Measurements from ENCODE around the gene PTGS2. TPM values are rescaled to one million over a fixed set of nuclear protein-coding genes. Genes with fewer than 3 reads are reported as not detected.

The PTGS2 gene
- total and polyA plus RNA-seq, 9 of the 15 experiments (the other 6 are each of a cell fraction or from before 2014, with no cell fraction given) = 0.01 TPM; not detected in 8

DNA sequence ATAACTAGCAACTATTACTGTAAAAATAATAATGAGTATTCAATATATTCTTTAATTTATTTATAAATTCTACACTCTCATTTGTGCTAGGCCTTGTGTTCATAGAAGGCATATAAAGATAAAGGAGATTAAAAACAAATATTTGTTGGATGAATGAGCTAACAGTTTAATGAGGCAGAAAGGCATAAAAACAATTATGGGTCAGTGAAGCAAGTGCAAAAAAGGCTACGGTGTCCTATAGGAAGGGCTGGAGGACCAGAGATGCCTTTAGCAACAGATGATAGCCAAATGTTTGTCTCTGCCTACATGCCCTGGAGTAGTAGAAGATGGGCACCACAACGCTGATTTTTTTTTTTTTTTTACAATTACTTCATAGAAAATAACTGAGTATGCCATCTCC, 45.7 kb downstream of the PTGS2 start:
- FAIRE-seq (no peak), ATAC-seq (no peak), DNase-seq (ENCODE audit: extremely low read depth in 1 of 4, low spot score in 3 of 4) (no peak)
- H3K79me2 ChIP-seq (ENCODE audit: control insufficient read depth, insufficient read depth, low read length) = no peaks in the 10 kb centered on the region
- no peaks in the 10 kb centered on the region for H3K36me3 ChIP-seq (ENCODE audit: control insufficient read depth, insufficient read depth, low read length)
- ChIA-PET POLR2A (no interaction called here), CTCF (ENCODE audit: low intra/inter-chr PET ratio) (interaction anchor here (0.6 kb wide), 1 partner anchor 10 kb away, joined by 3 read pairs; no protein-coding TSS in a partner anchor)
- no peak overlapping the region for H3K9ac ChIP-seq (ENCODE audit: insufficient read depth in 1 of 2, low read depth in 2 of 2, low read length in 2 of 2)
- in situ Hi-C loops (cut with MboI) (no loop called here), intact Hi-C loops (cut with micrococcal nuclease) (no loop called here)
- BruUV-seq (replicated peaks) = no TSS peak
- no peaks in the 10 kb centered on the region for H3K27me3 ChIP-seq (ENCODE audit: control insufficient read depth in 2 of 2, insufficient read depth in 2 of 2, low read length in 2 of 2)
- no peaks in the 10 kb centered on the region for H3K4me1 ChIP-seq (replicated peaks in 1 of 2; ENCODE audit: control insufficient read depth in 2 of 2, insufficient read depth in 2 of 2, low read length in 2 of 2)
- TF ChIP-seq, protein P1, sequence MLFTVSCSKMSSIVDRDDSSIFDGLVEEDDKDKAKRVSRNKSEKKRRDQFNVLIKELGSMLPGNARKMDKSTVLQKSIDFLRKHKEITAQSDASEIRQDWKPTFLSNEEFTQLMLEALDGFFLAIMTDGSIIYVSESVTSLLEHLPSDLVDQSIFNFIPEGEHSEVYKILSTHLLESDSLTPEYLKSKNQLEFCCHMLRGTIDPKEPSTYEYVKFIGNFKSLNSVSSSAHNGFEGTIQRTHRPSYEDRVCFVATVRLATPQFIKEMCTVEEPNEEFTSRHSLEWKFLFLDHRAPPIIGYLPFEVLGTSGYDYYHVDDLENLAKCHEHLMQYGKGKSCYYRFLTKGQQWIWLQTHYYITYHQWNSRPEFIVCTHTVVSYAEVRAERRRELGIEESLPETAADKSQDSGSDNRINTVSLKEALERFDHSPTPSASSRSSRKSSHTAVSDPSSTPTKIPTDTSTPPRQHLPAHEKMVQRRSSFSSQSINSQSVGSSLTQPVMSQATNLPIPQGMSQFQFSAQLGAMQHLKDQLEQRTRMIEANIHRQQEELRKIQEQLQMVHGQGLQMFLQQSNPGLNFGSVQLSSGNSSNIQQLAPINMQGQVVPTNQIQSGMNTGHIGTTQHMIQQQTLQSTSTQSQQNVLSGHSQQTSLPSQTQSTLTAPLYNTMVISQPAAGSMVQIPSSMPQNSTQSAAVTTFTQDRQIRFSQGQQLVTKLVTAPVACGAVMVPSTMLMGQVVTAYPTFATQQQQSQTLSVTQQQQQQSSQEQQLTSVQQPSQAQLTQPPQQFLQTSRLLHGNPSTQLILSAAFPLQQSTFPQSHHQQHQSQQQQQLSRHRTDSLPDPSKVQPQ (CRISPR knock-in tag; IDR thresholded peaks at IDR 0.05; ENCODE audit: borderline replicate concordance) = no peak
- TF ChIP-seq ZFP91 (CRISPR knock-in tag; IDR thresholded peaks at IDR 0.05) (no peak), RBM17 (IDR thresholded peaks at IDR 0.05; ENCODE audit: borderline replicate concordance, low read depth, low read length) (no peak)
- H3K9me1 ChIP-seq (ENCODE audit: control insufficient read depth, insufficient read depth, low read length) = no peaks in the 10 kb centered on the region
- no peak overlapping the region for H3K4me3 ChIP-seq
- H3K4me2 ChIP-seq (ENCODE audit: insufficient read depth, low read length) = no peak overlapping the region
- no peaks in the 10 kb centered on the region for H4K20me1 ChIP-seq (replicated peaks; ENCODE audit: control insufficient read depth, insufficient read depth, low read length)
- H3K27ac ChIP-seq (ENCODE audit: extremely low read depth, low read depth, low read length) = no peak overlapping the region
- 2% methylated on average over 2 of the region's 2 CpGs for WGBS (ENCODE audit: insufficient coverage, low coverage, missing lambda C conversion rate)
- H3K9me3 ChIP-seq (replicated peaks; ENCODE audit: control insufficient read depth, insufficient read depth, low read depth, low read length) = no peaks in the 10 kb centered on the region
- no peak overlapping the region for H2AFZ ChIP-seq (ENCODE audit: low read depth, low read length)
